ENCODE measurements around the gene HCN3. TPM values are rescaled to one million over a fixed set of nuclear protein-coding genes. Genes with fewer than 3 reads are reported as not detected.
A peak's percentile ranks its signal among the peaks of the same experiment; 100 is the strongest.

HCN3 gene
- total and polyA plus RNA-seq, 2 of the 13 experiments (the other 11 are each of a cell fraction or from before 2014, with no cell fraction given): 2.4 to 10.2 TPM

DNA sequence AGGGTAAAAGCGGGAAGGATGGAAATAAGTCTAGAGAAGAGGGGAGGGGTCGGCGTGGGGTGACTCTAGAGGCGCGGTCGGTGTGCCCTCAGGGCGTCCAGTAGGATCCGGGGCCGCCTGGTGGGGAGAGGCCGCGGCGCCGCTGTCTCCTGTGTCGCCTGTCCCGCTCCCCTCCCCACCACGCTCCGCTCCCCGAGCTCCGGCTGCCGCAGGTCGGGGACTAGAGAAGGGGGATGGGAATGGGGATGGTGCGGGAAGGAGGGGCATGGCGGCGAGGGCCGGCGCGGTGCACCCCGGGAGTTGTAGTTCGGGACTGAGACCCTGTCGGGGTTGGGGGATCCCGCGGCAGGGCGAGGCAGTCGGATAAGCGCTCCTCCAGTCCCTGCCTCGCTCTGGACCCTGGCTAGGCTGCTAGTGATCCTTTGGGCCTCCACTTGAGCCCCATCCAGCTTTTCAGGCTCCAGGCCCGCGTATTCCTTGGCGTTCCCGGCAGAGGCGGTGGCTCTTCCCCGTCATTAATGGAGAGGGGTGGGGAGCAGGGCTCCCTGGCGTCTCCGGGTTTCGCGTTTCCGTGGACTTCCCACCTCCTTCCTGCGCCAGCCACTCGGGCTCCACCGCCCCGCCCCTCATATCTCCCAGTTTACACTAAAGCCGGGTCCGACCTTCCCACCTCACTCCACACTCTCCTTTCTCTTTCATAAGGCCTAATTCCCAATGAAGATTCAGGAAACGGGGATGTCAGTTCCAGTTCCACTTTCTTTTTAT lies 21.8 kb upstream of the HCN3 start, which contains the start of gene ENTREP3 (continued):
- TF ChIP-seq, protein P1, sequence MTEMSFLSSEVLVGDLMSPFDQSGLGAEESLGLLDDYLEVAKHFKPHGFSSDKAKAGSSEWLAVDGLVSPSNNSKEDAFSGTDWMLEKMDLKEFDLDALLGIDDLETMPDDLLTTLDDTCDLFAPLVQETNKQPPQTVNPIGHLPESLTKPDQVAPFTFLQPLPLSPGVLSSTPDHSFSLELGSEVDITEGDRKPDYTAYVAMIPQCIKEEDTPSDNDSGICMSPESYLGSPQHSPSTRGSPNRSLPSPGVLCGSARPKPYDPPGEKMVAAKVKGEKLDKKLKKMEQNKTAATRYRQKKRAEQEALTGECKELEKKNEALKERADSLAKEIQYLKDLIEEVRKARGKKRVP (CRISPR knock-in tag; IDR thresholded peaks at IDR 0.05): no peak
- TF ChIP-seq ZNF274 (CRISPR knock-in tag; IDR thresholded peaks at IDR 0.05) (no peak), RBFOX2 (IDR thresholded peaks at IDR 0.05; ENCODE audit: low read depth, low read length) (peak; percentile 83), ZNF772 (CRISPR knock-in tag; IDR thresholded peaks at IDR 0.05) (no peak), TP53 (CRISPR knock-in tag; conservative IDR thresholded peaks at IDR 0.05) (peak; percentile 49; the same call in 1 of the 2 replicates), ZNF3 (CRISPR knock-in tag; IDR thresholded peaks at IDR 0.05) (no peak), ZNF660 (CRISPR knock-in tag; IDR thresholded peaks at IDR 0.05; ENCODE audit: borderline replicate concordance, low read depth) (no peak), KAT2B (IDR thresholded peaks at IDR 0.05; ENCODE audit: borderline replicate concordance, low read depth, low read length) (no peak), ZNF530 (CRISPR knock-in tag; IDR thresholded peaks at IDR 0.05; ENCODE audit: low read depth) (no peak), SAFB2 (CRISPR knock-in tag; IDR thresholded peaks at IDR 0.05; ENCODE audit: borderline replicate concordance, low read depth) (no peak), TCF12 (IDR thresholded peaks at IDR 0.05) (no peak), TCF12 (CRISPR knock-in tag; IDR thresholded peaks at IDR 0.05) (no peak), GATAD2A (CRISPR knock-in tag; IDR thresholded peaks at IDR 0.05) (no peak; the same call in 1 of the 2 replicates), NFATC3 (CRISPR knock-in tag; IDR thresholded peaks at IDR 0.05) (no peak), SRF (IDR thresholded peaks at IDR 0.05; ENCODE audit: low read depth, low read length) (no peak), PAF1 (CRISPR knock-in tag; IDR thresholded peaks at IDR 0.05) (no peak)
- TF ChIP-seq, protein P2, sequence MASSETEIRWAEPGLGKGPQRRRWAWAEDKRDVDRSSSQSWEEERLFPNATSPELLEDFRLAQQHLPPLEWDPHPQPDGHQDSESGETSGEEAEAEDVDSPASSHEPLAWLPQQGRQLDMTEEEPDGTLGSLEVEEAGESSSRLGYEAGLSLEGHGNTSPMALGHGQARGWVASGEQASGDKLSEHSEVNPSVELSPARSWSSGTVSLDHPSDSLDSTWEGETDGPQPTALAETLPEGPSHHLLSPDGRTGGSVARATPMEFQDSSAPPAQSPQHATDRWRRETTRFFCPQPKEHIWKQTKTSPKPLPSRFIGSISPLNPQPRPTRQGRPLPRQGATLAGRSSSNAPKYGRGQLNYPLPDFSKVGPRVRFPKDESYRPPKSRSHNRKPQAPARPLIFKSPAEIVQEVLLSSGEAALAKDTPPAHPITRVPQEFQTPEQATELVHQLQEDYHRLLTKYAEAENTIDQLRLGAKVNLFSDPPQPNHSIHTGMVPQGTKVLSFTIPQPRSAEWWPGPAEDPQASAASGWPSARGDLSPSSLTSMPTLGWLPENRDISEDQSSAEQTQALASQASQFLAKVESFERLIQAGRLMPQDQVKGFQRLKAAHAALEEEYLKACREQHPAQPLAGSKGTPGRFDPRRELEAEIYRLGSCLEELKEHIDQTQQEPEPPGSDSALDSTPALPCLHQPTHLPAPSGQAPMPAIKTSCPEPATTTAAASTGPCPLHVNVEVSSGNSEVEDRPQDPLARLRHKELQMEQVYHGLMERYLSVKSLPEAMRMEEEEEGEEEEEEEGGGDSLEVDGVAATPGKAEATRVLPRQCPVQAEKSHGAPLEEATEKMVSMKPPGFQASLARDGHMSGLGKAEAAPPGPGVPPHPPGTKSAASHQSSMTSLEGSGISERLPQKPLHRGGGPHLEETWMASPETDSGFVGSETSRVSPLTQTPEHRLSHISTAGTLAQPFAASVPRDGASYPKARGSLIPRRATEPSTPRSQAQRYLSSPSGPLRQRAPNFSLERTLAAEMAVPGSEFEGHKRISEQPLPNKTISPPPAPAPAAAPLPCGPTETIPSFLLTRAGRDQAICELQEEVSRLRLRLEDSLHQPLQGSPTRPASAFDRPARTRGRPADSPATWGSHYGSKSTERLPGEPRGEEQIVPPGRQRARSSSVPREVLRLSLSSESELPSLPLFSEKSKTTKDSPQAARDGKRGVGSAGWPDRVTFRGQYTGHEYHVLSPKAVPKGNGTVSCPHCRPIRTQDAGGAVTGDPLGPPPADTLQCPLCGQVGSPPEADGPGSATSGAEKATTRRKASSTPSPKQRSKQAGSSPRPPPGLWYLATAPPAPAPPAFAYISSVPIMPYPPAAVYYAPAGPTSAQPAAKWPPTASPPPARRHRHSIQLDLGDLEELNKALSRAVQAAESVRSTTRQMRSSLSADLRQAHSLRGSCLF (CRISPR knock-in tag; IDR thresholded peaks at IDR 0.05; ENCODE audit: borderline replicate concordance): no peak
- TF ChIP-seq, protein P3, sequence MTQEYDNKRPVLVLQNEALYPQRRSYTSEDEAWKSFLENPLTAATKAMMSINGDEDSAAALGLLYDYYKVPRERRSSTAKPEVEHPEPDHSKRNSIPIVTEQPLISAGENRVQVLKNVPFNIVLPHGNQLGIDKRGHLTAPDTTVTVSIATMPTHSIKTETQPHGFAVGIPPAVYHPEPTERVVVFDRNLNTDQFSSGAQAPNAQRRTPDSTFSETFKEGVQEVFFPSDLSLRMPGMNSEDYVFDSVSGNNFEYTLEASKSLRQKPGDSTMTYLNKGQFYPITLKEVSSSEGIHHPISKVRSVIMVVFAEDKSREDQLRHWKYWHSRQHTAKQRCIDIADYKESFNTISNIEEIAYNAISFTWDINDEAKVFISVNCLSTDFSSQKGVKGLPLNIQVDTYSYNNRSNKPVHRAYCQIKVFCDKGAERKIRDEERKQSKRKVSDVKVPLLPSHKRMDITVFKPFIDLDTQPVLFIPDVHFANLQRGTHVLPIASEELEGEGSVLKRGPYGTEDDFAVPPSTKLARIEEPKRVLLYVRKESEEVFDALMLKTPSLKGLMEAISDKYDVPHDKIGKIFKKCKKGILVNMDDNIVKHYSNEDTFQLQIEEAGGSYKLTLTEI (CRISPR knock-in tag; conservative IDR thresholded peaks at IDR 0.05): no peak
- TF ChIP-seq, protein P4, sequence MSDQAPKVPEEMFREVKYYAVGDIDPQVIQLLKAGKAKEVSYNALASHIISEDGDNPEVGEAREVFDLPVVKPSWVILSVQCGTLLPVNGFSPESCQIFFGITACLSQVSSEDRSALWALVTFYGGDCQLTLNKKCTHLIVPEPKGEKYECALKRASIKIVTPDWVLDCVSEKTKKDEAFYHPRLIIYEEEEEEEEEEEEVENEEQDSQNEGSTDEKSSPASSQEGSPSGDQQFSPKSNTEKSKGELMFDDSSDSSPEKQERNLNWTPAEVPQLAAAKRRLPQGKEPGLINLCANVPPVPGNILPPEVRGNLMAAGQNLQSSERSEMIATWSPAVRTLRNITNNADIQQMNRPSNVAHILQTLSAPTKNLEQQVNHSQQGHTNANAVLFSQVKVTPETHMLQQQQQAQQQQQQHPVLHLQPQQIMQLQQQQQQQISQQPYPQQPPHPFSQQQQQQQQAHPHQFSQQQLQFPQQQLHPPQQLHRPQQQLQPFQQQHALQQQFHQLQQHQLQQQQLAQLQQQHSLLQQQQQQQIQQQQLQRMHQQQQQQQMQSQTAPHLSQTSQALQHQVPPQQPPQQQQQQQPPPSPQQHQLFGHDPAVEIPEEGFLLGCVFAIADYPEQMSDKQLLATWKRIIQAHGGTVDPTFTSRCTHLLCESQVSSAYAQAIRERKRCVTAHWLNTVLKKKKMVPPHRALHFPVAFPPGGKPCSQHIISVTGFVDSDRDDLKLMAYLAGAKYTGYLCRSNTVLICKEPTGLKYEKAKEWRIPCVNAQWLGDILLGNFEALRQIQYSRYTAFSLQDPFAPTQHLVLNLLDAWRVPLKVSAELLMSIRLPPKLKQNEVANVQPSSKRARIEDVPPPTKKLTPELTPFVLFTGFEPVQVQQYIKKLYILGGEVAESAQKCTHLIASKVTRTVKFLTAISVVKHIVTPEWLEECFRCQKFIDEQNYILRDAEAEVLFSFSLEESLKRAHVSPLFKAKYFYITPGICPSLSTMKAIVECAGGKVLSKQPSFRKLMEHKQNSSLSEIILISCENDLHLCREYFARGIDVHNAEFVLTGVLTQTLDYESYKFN (CRISPR knock-in tag; conservative IDR thresholded peaks at IDR 0.05): 0 out of 2 replicates have a peak, but pooled peaks have one; percentile 42
